G401 (cell line): ENCODE data around the gene SFTPA2. TPM values are rescaled to one million over a fixed set of nuclear protein-coding genes. Genes with fewer than 3 reads are reported as not detected.
"Not testable (repeated sequence)": the region's sequence is repeated elsewhere in the genome, so short reads cannot be mapped to it uniquely, and the experiment has no call there.

Experiments
- DNase-seq: peaks from one replicate; pipeline ENCODE4 v3.0.0-alpha.2; 2015; ENCODE audit warnings: low spot score
- in situ Hi-C: cut with HindIII; loops from 2 replicates; pipeline ENCODE4 v1.10.0; 2016; ENCODE audit warnings: low sequenced_read_pairs, mixed read lengths
- total RNA-seq: library from RNA; depleted of rRNA; stranded (reverse); fragments of >200 nt; shearing (Covaris generic); gene quantifications from 2 replicates; pipeline ENCODE4 v1.2.3, GENCODE V29; 2014

The SFTPA2 gene
- total RNA-seq, 1 experiment from 2014 or later = not detected

- peak; percentile 82 for DNase-seq
- in situ Hi-C loops = no loop called here
Measured at GRCh38 chr10:79562135-79562756, 2.0 kb upstream of the SFTPA2 start.

DNA sequence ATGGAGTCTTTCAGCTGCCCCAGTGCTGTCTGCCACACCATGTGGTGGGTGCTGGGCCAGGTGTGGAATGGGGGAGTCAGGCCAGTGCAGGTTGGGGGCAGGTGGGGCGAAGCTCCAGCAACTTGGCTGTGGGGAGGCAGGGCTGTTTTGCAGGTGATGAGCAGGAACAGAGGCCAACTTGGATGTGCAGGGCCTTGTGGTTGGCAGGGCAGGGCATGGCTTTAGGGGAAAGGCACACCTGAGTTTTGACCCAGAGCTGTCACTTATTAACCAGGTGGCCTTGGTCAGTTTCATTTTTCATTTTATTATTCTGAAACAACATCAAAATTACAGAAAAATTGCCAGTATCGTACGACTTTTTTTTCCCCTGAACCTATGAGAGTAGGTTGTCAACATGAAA is 1.1 kb upstream of the SFTPA2 start:
- in situ Hi-C loops = no loop called here
- DNase-seq = no peak

GRCh38 chr10:79559726-79560125 is 481 bp downstream of the SFTPA2 start:
- DNase-seq = peak; percentile 93
- in situ Hi-C loops = no loop called here

- in situ Hi-C loops = not testable (repeated sequence)
Measured at GRCh38 chr10:79556961-79557360, 3.2 kb downstream of the SFTPA2 start.

DNA sequence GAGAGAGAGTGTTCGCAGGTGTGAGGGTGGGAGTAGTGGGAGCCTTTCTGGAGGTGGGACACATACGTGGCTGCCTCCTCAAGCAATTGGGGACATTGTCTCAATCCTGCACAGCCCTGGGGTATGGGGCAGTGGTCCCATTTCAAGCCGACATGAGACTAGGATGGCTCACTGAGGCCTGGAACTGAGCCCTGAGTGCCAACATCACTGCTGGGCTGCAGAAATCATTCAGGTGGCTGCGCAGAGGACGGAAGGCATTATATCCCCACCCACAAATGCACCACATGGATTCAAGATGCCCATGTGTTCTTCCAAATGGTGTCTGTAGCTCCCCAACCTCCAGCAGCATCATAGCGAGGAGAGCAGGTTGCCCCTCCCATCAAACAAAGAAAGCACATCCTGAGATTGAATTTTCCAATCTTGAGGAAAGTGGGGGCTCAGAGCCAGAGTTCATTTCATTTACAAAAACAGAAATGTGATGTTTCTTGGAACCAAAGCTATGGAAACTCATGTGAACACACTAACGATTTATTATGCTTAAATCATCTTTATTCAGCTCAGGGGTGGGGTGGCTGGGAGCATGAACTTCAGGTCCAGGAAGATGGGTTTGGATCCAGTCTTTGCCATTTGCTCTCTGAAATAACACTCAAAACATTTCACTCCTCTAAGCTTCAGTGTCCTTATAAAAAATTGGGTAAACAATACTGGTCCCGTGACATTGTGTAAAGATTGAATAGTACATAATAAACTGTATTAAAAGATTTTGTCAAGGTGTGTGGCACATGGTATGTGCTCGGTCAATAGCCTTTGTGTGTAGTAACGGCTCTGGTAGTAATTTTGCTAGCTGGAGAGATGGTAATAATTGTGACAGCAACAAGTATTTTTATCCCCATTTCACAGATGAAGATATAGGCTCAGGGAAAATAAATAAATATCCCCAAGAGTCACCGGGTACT is 4.6 kb downstream of the SFTPA2 start:
- in situ Hi-C loops = no loop called here
- no peak for DNase-seq

More at GRCh38 chr10:79556961-79557360, 3.2 kb downstream of the SFTPA2 start:
- DNase-seq = peak; percentile 73

DNA sequence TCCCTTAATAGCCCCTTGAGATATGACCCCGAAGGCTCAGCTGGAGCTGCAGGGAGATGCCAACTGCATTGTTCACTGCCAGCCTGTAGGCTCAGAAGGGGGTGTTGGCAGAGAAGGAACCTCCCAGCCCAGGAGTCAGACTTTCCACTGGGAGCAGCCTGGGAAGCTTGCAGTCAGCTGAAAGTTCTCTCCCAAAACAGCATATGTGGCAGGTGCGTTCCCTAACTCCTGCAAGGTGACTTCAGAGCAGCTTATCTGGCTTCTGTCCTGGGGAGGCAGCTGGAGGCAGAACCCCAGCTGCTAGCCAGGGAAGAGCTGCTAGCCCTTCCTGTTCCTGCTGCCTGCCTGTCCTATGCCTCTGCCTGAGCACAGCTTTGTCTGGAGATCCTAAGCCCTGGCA is 8.1 kb downstream of the SFTPA2 start:
- in situ Hi-C loops = no loop called here
- DNase-seq = peak; percentile 21

DNA sequence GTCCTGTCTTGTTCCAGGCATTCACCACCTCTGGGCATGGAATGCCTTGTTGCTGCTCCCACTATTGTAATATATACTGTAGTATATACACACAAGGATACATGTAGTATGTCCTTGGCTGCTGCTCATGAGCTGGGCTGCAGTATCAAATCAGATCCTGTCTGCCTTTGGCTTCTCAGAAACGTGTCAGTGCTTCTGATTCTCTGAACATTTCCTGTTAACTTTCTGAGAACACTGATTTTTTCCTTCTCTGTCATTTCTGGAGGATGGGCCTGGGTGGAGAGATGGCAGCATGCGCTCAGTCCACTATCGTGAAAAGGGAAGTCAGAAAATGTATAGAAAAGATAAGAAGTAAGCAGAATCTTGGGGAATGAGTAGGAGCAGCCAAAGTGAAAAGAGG is 12.2 kb downstream of the SFTPA2 start:
- in situ Hi-C loops = no loop called here
- DNase-seq = no peak

GRCh38 chr10:79547128-79547527 is 13.1 kb downstream of the SFTPA2 start:
- DNase-seq, in situ Hi-C loops: not testable (repeated sequence)

DNA sequence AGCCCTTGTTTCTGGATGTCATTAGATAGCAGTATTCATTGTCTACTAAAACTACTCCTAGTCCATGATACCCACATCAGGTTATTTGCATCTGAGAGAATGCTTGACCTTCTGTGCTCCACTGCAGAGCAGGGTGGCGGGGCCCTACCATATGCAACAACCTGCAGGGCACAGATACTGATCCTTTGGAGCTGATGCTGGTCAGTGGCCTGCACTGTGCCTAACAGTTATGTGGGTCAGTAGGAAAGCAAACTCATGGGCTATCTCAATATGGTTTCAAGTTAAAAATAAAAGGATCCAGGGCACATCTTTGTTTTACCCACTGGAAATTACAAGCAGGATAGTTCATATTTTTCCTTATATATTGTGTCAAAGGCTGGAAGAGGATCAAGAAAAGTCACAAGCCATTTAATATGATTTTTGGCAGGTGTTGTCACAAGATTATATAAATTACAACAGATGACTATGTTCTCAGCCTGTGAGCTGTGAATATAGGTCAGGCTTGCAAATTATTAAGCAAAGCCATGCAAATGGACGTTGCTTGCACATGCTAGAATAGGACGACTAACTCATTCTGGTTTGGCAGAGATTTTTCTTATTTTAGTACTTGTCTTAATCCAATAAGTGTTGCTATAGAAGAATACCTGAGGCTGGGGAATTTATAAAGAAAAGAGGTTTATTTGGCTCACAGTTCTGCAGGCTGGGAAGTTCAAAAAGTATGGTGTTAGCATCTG is 15.1 kb downstream of the SFTPA2 start:
- peak; percentile 76 for DNase-seq
- in situ Hi-C loops = not testable (repeated sequence)

GRCh38 chr10:79544408-79544807 is 15.8 kb downstream of the SFTPA2 start:
- DNase-seq, in situ Hi-C loops: not testable (repeated sequence)

- in situ Hi-C loops = no loop called here
- no peak for DNase-seq
Measured at GRCh38 chr10:79542626-79543025, 17.6 kb downstream of the SFTPA2 start.

DNA sequence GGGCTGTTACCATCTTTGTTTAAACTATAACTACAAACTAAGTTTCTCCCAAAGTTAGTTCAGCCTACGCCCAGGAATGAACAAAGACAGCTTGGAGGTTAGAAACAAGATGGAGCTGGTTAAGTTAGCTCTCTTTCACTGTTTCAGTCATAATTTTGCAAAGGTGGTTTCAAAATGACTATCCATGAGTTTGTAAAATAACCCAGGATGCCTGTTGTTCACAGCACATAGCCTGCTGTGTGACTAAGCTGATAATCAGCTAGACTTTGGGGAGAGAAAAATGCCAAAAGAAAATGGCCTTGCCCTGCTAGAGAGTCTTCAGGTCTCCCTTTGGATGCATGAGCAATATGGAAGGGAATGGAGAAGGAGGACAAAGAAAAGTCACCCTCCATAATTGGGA is 19.3 kb downstream of the SFTPA2 start:
- in situ Hi-C loops = not testable (repeated sequence)

GRCh38 chr10:79538311-79538710 is 21.9 kb downstream of the SFTPA2 start:
- DNase-seq, in situ Hi-C loops: not testable (repeated sequence)

More for the DNA sequence above, 19.3 kb downstream of the SFTPA2 start:
- not testable (repeated sequence) for DNase-seq

DNA sequence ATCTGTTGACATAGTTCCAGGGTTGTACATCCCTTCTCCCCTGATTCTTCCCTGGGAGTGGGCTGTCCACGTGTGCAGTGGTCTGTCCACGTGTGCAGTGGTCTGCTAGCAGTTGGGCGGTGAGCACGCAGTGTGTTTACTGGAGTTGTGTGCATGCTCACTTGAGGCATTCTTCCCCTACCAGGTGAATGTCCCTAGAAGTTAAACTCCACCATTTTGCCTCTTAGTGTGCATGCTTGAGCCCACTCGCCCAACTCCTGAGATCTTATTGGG is 26.4 kb downstream of the SFTPA2 start:
- in situ Hi-C loops, DNase-seq: not testable (repeated sequence)

- in situ Hi-C loops, DNase-seq: not testable (repeated sequence)
Measured at GRCh38 chr10:79533142-79533902, 26.9 kb downstream of the SFTPA2 start.

DNA sequence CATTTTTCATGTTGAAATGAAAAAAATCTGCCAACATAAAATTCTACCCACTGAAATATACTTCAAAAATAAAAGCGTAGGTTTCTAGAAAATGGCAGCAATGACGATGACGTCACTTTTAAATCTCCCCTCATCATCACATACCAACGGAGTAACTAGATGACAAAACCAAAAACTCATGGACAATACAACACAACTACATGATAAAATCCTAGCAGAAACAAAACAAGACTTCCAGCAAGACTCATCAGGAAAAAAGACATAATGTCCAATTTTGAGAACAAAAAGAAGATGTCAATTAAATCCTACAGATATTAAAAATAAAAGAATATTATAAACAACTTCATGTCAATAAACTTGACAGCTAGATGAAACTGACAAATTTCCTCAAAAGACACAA is 31.9 kb downstream of the SFTPA2 start:
- in situ Hi-C loops, DNase-seq: not testable (repeated sequence)

DNA sequence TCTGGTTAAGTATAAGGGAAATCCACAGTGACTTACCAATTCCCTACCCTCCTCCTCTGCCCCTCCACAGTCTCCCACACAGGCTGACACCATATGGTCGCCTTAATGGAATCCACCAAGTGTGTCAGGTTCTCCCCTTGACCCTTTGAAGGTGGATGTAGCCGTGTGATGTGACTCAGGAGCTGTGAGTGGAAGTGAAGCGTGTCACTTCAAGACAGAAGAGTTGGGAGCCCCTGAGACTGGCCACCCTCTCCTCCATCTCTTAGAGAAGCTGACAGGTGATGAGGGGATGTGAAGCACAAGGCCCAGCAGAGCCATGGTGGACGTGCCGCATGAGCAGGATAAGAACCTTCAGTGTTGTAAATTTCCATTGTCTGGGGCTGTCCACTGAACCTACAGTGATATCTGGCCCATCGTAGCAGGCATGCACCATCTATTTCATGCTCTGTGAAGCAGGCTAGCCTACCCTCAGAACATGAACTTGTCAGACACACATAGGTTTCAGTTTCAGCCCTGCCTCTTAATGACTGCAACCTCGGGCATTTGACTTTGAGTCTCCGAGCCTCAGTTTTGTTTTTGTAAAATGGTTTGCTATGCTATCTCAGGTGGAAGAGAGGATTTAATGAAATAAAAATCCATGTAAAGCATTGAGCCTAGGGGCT is 35.0 kb downstream of the SFTPA2 start:
- in situ Hi-C loops, DNase-seq: not testable (repeated sequence)

DNA sequence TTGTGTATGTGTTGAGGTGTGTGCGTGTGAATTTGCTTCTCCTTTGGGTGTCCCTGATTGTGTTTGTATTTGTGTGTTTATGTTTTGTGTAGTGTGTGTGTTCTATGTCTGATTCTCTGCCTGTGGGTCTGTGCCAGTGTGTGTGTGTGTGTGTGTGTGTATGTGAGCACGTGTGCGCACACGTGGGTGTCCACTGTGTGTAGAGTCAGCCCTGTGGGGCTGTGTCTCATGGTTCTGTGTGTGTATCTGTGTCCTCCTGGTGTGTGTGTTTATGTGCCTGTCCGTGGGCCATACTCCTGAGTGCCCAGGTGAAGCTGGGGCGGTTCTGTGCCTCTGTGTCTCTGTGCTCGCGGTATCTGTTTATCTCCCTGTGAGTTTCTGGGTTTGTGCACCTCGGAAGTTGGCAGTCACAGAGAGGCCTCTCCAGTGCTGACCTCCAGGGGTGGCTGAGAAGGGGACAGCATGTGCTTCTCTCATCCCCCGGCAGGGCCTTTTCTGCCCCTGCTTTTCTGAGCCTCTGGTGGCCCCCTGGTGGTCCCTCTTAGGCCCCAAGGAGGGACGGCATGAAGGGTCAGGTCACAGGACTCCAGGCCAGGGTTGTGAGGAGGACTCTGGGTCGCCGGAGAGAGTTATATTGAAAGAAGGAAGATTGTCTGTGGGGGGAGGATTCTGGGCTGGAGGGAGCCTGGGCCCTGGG is 36.9 kb downstream of the SFTPA2 start:
- in situ Hi-C loops, DNase-seq: not testable (repeated sequence)
